ENCODE data around the gene IMPA2.

- TF ChIP-seq CTCF (IDR thresholded peaks at IDR 0.05; ENCODE audit: borderline replicate concordance, extremely low read depth, low read length, poor library complexity, severe bottlenecking): no peak
- no peak for TF ChIP-seq EZH2 (IDR thresholded peaks at IDR 0.05; ENCODE audit: borderline replicate concordance, low read depth, low read length, severe bottlenecking)
These were observed 34.2 kb downstream of the IMPA2 start for GRCh38 chr18:12015416-12016062.

All from DND-41 (cell line).